ENCODE measurements around the gene CCNY.
A peak's percentile ranks its signal among the peaks of the same experiment; 100 is the strongest.

CCNY gene

GRCh38 chr10:35336084-35336831, at the start of gene CCNY:
Gene CCNY (plus strand): TSS chr10:35336509. CDS start chr10:35337054, 545 bp downstream.
- peaks cover 9% of the 10 kb centered on the region for H3K36me3 ChIP-seq
- H3K9me3 ChIP-seq = no peaks in the 10 kb centered on the region
- no peak for TF ChIP-seq CTCF (IDR thresholded peaks at IDR 0.05)
- peak within 1 kb of the TSS; percentile 86 to 99 for H3K4me3 ChIP-seq (ENCODE audit: low read depth in 1 of 2, low read length in 1 of 2)
- H3K27ac ChIP-seq = peak within 1 kb of the TSS; percentile 81
- peaks cover 30 to 39% of the 10 kb centered on the region in 2 experiments for H3K4me1 ChIP-seq (ENCODE audit: control insufficient read depth in 1 of 2, insufficient read depth in 1 of 2, low read depth in 1 of 2, low read length in 1 of 2)
- no peaks in the 10 kb centered on the region for H3K27me3 ChIP-seq

GRCh38 chr10:35289198-35289597, 47.1 kb upstream of the CCNY start:
- TF ChIP-seq CTCF (IDR thresholded peaks at IDR 0.05) = no peak
- Histone ChIP-seq H3K4me3 (ENCODE audit: low read depth in 1 of 2, low read length in 1 of 2) (no peak overlapping the region), H3K27me3 (no peaks in the 10 kb centered on the region), H3K4me1 (ENCODE audit: control insufficient read depth in 1 of 2, insufficient read depth in 1 of 2, low read depth in 1 of 2, low read length in 1 of 2) (no peaks in the 10 kb centered on the region), H3K36me3 (no peaks in the 10 kb centered on the region), H3K27ac (no peak overlapping the region), H3K9me3 (no peaks in the 10 kb centered on the region)

GRCh38 chr10:35294506-35294905, 41.8 kb upstream of the CCNY start:
- no peaks in the 10 kb centered on the region for H3K9me3 ChIP-seq
- no peaks in the 10 kb centered on the region for H3K4me1 ChIP-seq (ENCODE audit: control insufficient read depth in 1 of 2, insufficient read depth in 1 of 2, low read depth in 1 of 2, low read length in 1 of 2)
- H3K27me3 ChIP-seq = no peaks in the 10 kb centered on the region
- no peak for TF ChIP-seq CTCF (IDR thresholded peaks at IDR 0.05)
- H3K27ac ChIP-seq = no peak overlapping the region
- no peak overlapping the region for H3K4me3 ChIP-seq (ENCODE audit: low read depth in 1 of 2, low read length in 1 of 2)
- no peaks in the 10 kb centered on the region for H3K36me3 ChIP-seq

GRCh38 chr10:35299016-35299415, 37.3 kb upstream of the CCNY start:
- no peak overlapping the region for H3K27ac ChIP-seq
- no peaks in the 10 kb centered on the region for H3K36me3 ChIP-seq
- H3K9me3 ChIP-seq = no peaks in the 10 kb centered on the region
- no peaks in the 10 kb centered on the region for H3K4me1 ChIP-seq (ENCODE audit: control insufficient read depth in 1 of 2, insufficient read depth in 1 of 2, low read depth in 1 of 2, low read length in 1 of 2)
- H3K27me3 ChIP-seq = no peaks in the 10 kb centered on the region
- TF ChIP-seq CTCF (IDR thresholded peaks at IDR 0.05) = no peak
- no peak overlapping the region for H3K4me3 ChIP-seq (ENCODE audit: low read depth in 1 of 2, low read length in 1 of 2)

- Histone ChIP-seq H3K4me3 (ENCODE audit: low read depth in 1 of 2, low read length in 1 of 2) (no peak overlapping the region), H3K4me1 (ENCODE audit: control insufficient read depth in 1 of 2, insufficient read depth in 1 of 2, low read depth in 1 of 2, low read length in 1 of 2) (no peaks in the 10 kb centered on the region), H3K9me3 (no peaks in the 10 kb centered on the region), H3K36me3 (no peaks in the 10 kb centered on the region), H3K27ac (no peak overlapping the region), H3K27me3 (no peaks in the 10 kb centered on the region)
- no peak for TF ChIP-seq CTCF (IDR thresholded peaks at IDR 0.05)
These were observed 36.1 kb upstream of the CCNY start for GRCh38 chr10:35300063-35300699.

All from neutrophil (primary cell).